SK-N-SH treated with all-trans-retinoic acid at 6 μM for 48 hours (cell line): ENCODE data around the gene WDR7.

Experiments used
- CSDC2 ChIP-seq: fragments of 250-450 bp; sonication (Bioruptor Pico); IDR thresholded peaks from 2 replicates; pipeline ENCODE4 v1.5.0; 2020; ENCODE audit warnings: mild to moderate bottlenecking, moderate library complexity
- ESRRG ChIP-seq: fragments of 250-450 bp; sonication (Bioruptor Pico); IDR thresholded peaks from 2 replicates; pipeline ENCODE4 v1.6.1; 2021; ENCODE audit warnings: mild to moderate bottlenecking
- GLIS3 ChIP-seq: fragments of 250-450 bp; sonication (Bioruptor Pico); IDR thresholded peaks from 2 replicates; pipeline ENCODE4 v1.5.0; 2020; ENCODE audit warnings: mild to moderate bottlenecking, moderate library complexity
- OSR1 ChIP-seq: fragments of 250-450 bp; sonication (Bioruptor Pico); IDR thresholded peaks from 2 replicates; pipeline ENCODE4 v1.8.0; 2022; ENCODE audit warnings: moderate library complexity, mild to moderate bottlenecking, inconsistent platforms
- PATZ1 ChIP-seq: fragments of 250-450 bp; sonication (Bioruptor Pico); IDR thresholded peaks from 2 replicates; pipeline ENCODE4 v1.8.0; 2020; ENCODE audit warnings: mild to moderate bottlenecking, moderate library complexity, borderline replicate concordance
- PPARA ChIP-seq: fragments of 250-450 bp; sonication (Bioruptor Pico); IDR thresholded peaks from 2 replicates; pipeline ENCODE4 v1.5.0; 2020; ENCODE audit warnings: mild to moderate bottlenecking, borderline replicate concordance
- RARB ChIP-seq: fragments of 250-450 bp; sonication (Bioruptor Pico); IDR thresholded peaks from 2 replicates; pipeline ENCODE4 v1.8.0; 2021; ENCODE audit warnings: mild to moderate bottlenecking, moderate library complexity
- TOX ChIP-seq: fragments of 250-450 bp; sonication (Bioruptor Pico); IDR thresholded peaks from 2 replicates; pipeline ENCODE4 v1.8.0; 2021; ENCODE audit warnings: mild to moderate bottlenecking, moderate library complexity, borderline replicate concordance
- TSHZ2 ChIP-seq: fragments of 250-450 bp; sonication (Bioruptor Pico); IDR thresholded peaks from 2 replicates; pipeline ENCODE4 v1.5.0; 2020; ENCODE audit warnings: mild to moderate bottlenecking, moderate library complexity
- ZC3H10 ChIP-seq: fragments of 250-450 bp; sonication (Bioruptor Pico); IDR thresholded peaks from 2 replicates; pipeline ENCODE4 v1.5.1; 2021; ENCODE audit warnings: mild to moderate bottlenecking, moderate library complexity
- ZNF70 ChIP-seq: fragments of 450-650 bp; formaldehyde crosslinking; IDR thresholded peaks from 2 replicates; pipeline ENCODE4 v1.5.0; 2020; ENCODE audit warnings: mild to moderate bottlenecking, moderate library complexity
- ZNF8 ChIP-seq: fragments of 450-650 bp; formaldehyde crosslinking; IDR thresholded peaks from 2 replicates; pipeline ENCODE4 v1.5.0; 2020; ENCODE audit warnings: mild to moderate bottlenecking, moderate library complexity

- TF ChIP-seq OSR1 (CRISPR knock-in tag) (no peak), PATZ1 (CRISPR knock-in tag) (no peak), ZC3H10 (CRISPR knock-in tag) (no peak), PPARA (CRISPR knock-in tag) (no peak), GLIS3 (CRISPR knock-in tag) (no peak), ZNF70 (CRISPR knock-in tag) (no peak), RARB (CRISPR knock-in tag) (no peak), ZNF8 (CRISPR knock-in tag) (no peak), CSDC2 (no peak), ESRRG (CRISPR knock-in tag) (no peak), TOX (no peak), TSHZ2 (CRISPR knock-in tag) (no peak)
Observed at GRCh38 chr18:56973487-56973886, 322.3 kb downstream of the WDR7 start.
